HG03196 (cell line): ENCODE data around the gene REXO4.
A peak's percentile ranks its signal among the peaks of the same experiment; 100 is the strongest.

Experiments used
- ATAC-seq: cut with Tn5 transposase; IDR thresholded peaks from one replicate; pipeline ENCODE4 v1.9.1; 2021; ENCODE audit not compliant: unreplicated experiment

Gene REXO4

GRCh38 chr9:133417541-133418461, at the start of gene REXO4:
TSS of gene REXO4 (minus strand) at chr9:133418010. CDS start at chr9:133417844, 166 bp downstream.
- ATAC-seq, result peak; percentile 58

GRCh38 chr9:133467101-133467500, 49.3 kb upstream of the REXO4 start:
- ATAC-seq, result no peak

GRCh38 chr9:133465984-133466383, 48.2 kb upstream of the REXO4 start:
- no peak for ATAC-seq

GRCh38 chr9:133464638-133465037, 46.8 kb upstream of the REXO4 start:
- no peak for ATAC-seq

- no peak for ATAC-seq
Observed at GRCh38 chr9:133463864-133464615, 46.2 kb upstream of the REXO4 start.

GRCh38 chr9:133463234-133463863, 45.5 kb upstream of the REXO4 start:
- ATAC-seq, result no peak

GRCh38 chr9:133461975-133462374, 44.2 kb upstream of the REXO4 start:
- ATAC-seq, result no peak

- ATAC-seq, result peak; percentile 37
Observed at GRCh38 chr9:133460405-133461175, 42.8 kb upstream of the REXO4 start.

- peak; percentile 60 for ATAC-seq
Observed at GRCh38 chr9:133459476-133460404, 41.9 kb upstream of the REXO4 start, which contains the start of gene CACFD1. TSS of gene CACFD1 (plus strand) at chr9:133459978. CDS start at chr9:133460067, 89 bp downstream.

GRCh38 chr9:133458643-133459312, 41.0 kb upstream of the REXO4 start:
- no peak for ATAC-seq

- no peak for ATAC-seq
Observed at GRCh38 chr9:133457748-133458147, 39.9 kb upstream of the REXO4 start.

GRCh38 chr9:133457233-133457632, 39.4 kb upstream of the REXO4 start:
- no peak for ATAC-seq

- no peak for ATAC-seq
Observed at GRCh38 chr9:133456409-133456808, 38.6 kb upstream of the REXO4 start.

GRCh38 chr9:133455936-133456335, 38.1 kb upstream of the REXO4 start:
- no peak for ATAC-seq

- ATAC-seq, result no peak
Observed at GRCh38 chr9:133454943-133455673, 37.3 kb upstream of the REXO4 start.

GRCh38 chr9:133454325-133454724, 36.5 kb upstream of the REXO4 start:
- ATAC-seq, result no peak

- no peak for ATAC-seq
Observed at GRCh38 chr9:133453651-133454050, 35.8 kb upstream of the REXO4 start.

- ATAC-seq, result no peak
Observed at GRCh38 chr9:133452562-133452961, 34.8 kb upstream of the REXO4 start.
